ENCODE data around the gene NIPA2.

- TF ChIP-seq CTCF (IDR thresholded peaks at IDR 0.05; ENCODE audit: borderline replicate concordance, extremely low read depth, low read length, poor library complexity, severe bottlenecking) (peak; percentile 47), EZH2 (IDR thresholded peaks at IDR 0.05; ENCODE audit: borderline replicate concordance, low read depth, low read length, severe bottlenecking) (no peak)
Measured at GRCh38 chr15:22811640-22812039, 26.8 kb upstream of the NIPA2 start.
